ENCODE measurements around the gene SVOPL.

Gene SVOPL

GRCh38 chr7:138661069-138661635 is 40.0 kb downstream of the SVOPL start:
- no peak for DNase-seq (ENCODE audit: low read depth in 2 of 2)

DNA sequence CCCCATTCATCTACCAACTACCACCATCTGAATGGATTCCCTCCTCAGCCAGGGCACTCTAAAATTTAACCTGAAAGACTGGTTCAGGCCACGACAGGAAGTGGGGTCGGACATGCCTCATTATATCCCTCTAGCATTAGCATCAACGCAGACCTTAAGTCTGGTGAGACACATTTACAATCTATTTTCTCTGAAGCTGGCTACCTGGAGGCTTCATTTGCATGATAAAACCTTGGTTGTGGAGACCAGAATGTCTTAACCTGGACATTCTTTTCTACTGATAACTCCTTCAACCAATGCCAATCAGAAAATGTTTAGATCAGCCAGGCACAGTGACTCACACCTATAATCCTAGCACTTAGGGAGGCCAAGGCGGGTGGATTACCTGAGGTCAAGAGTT is 42.3 kb downstream of the SVOPL start:
- DNase-seq (ENCODE audit: low read depth in 2 of 2): no peak

GRCh38 chr7:138657854-138658386 is 43.2 kb downstream of the SVOPL start:
- DNase-seq (ENCODE audit: low read depth in 2 of 2): no peak

- no peak for DNase-seq (ENCODE audit: low read depth in 2 of 2)
Observed at GRCh38 chr7:138656952-138657351, 44.2 kb downstream of the SVOPL start.

DNA sequence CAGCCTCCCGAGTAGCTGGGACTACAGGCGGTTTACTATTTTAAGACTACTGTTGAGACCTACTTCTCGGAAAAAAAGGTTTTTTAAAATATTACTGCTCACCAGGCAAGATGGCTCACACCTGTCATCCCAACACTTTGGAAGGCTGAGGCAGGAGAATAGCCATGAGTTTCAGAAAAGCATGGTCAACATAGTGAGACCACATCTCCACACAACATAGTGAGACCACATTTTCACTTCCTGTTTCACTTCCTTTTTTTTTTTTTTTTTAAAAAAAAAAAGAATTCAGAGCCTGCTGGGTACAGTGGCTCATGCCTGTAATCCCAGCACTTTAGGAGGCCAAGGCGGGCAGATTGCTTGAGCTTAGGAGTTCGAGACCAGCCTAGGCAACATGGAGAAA is 46.5 kb downstream of the SVOPL start:
- no peak for DNase-seq (ENCODE audit: low read depth in 2 of 2)

DNA sequence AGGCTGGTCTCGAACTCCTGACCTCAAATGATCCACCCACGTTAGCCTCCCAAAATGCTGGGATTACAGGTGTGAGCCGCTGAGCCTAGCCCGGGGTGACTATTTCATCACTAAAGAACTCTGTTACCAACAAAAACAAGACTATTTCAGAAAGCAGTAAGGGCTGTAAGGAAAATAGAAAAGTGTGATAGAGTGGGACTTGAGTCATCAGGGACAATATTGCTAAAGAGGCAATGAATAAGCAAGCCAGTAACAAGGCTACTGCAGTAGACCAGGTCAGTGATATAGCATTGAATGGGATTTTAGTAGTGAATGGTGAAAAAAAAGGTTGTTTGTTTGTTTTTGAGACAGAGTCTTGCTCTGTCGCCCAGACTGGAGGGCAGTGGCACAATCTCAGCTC is 51.7 kb downstream of the SVOPL start:
- no peak for DNase-seq (ENCODE audit: low read depth in 2 of 2)

DNA sequence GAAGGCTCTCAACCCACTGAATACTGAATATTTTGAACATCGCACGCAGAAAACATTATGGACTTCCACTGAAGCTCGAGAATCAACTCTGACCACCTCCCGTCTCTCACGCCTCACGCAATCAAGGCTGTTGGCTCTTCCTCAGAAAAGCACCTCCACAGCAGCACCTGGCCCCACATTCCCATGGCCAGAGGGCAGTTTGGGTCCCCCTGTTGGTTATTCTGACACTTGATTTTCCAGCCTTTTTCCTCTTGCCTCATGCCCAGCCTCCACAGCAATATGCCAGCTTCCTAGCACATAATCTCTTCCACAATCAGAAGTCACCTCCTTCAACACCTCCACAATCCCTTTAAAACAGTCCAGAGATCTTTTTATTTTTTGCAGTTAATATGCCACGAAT is 55.9 kb downstream of the SVOPL start:
- DNase-seq (ENCODE audit: low read depth in 2 of 2): no peak

GRCh38 chr7:138632826-138633602 is 68.1 kb downstream of the SVOPL start:
- no peak for DNase-seq (ENCODE audit: low read depth in 2 of 2)

DNA sequence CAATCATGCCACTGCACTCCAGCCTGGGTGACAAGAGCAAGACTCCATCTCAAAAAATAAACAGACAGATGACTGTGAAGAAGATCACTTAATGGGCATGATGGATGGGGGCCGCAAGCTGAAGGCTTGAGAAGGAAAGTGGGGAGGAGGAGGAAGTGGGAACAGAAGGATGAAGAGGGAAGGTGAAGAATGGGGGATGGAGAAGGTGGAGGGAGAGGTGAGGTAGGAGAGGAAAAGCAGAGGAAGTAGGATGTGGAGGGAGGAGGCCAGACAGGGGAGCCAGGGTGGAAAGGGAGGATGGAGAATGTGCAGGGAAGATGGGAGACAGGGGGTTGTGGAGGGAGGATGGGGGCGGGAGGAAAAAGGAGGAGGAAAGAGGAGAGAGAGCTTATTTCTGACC is 68.8 kb downstream of the SVOPL start:
- DNase-seq (ENCODE audit: low read depth in 2 of 2): no peak

DNA sequence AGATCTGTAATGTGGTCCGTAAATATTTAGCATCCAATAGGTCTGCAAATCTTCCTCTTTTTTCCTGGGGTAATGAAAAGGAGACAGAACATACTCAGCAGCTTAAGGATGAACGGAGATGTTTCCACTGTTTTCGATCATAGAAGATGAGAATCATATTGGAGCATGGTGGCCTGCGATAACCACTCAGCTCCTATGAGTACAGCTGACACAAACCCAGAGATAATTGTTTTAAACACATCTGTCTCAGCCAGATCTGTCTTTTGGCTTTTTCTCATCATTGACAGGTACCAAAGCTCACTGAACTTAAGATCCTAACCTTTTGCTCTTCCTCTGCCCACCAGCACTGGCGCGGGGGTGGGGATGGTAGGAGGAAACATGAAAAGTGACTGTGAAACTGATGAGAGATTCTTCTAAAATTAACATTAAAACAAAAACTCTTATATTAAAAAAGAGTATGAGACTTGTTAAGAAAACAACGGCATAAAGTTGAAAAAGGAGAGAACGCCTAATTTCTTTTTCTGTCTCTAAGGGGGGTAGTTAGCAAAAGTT is 71.0 kb downstream of the SVOPL start:
- DNase-seq (ENCODE audit: low read depth in 2 of 2): no peak

DNA sequence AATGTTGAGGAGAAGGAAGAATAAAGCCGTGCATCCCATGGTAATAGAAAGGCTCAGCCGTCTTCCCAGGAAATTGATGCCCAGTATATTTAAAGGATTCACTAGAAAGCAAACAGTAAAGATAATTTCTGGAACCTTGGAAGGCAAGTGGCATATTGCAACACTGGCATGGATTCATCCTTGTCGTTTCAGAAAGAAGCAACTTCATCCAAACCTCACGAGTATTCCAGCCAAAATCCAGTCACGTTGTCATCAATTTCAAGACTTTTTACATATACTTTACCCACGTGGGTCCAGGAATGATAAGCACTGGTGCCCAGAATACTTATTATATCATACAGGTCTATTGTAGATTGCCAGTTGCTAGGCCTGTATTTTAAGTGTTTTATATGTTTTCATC is 73.8 kb downstream of the SVOPL start:
- no peak for DNase-seq (ENCODE audit: low read depth in 2 of 2)

DNA sequence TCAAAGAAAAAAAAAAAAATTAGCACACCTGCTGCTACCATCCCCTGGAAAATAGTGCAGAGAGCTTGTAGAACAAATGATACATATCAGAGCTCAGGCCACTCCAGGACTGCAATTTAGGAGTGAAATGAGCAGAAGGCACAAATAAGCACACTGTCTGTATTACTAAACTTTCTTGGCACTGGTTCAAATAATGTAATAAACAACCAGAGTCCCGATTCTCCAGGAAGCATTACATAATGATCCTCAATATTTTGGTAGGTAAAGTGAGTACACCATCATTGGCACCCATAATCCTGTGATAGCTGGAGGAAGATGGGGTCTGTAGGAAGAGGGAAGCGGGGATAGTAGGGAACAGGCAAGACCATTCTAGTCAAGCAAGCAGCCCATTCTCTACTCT is 74.3 kb downstream of the SVOPL start:
- no peak for DNase-seq (ENCODE audit: low read depth in 2 of 2)

DNA sequence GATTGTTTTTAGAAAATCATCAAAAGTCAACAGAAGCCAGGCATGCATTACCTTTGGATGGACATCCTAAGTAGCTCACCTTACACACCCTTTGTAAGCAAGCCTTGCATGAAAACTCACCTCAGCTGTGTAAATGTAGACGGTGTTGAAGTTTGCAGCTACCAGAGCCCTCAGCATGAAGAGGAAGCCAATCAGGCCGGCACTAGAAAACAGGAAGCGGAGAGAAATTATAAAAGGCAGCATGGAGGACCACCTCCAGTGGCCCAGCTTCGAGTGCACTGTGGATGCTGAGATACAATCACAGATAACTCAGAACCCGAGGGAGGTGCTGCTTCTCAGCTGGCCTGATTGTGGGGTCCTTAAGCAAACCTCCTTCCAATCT is 75.3 kb downstream of the SVOPL start:
- no peak for DNase-seq (ENCODE audit: low read depth in 2 of 2)

DNA sequence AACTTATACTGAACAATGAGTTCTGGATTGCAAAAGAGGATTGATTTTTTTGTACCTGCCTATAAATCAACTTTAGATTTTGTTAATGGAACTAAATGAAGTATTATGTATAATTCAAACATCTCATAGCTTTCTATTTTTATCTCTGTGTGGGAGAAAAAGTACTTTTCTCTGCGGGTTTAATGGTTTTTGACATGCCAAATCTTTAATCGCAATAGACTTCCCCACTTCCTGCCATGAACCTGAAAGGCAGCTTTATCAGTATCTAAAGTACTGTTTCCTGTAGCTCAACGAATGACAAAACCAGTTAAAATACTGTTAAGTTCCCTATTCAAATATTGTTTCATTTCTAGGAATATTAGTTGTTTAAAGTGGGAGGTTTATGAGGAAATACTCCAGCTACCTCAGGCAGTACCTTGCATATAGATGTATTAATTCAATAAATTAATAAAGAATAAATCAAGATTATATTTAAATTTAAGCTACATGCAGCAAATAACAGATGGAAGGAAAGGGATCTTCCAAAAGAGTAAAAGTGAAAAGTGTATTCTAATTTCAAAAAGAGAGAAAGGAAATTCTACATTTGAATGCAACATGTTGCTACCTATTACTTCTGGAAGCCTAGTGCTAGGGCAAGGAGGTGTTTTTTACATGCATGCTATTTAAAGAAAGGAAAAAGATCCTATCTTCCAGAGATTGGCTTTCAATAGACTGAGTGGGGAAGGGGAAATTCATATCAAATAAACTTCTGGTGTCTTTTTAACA is 75.9 kb downstream of the SVOPL start:
- no peak for DNase-seq (ENCODE audit: low read depth in 2 of 2)

GRCh38 chr7:138622841-138623240 is 78.3 kb downstream of the SVOPL start:
- DNase-seq (ENCODE audit: low read depth in 2 of 2): no peak

GRCh38 chr7:138618933-138619332 is 82.2 kb downstream of the SVOPL start:
- DNase-seq (ENCODE audit: low read depth in 2 of 2): no peak

DNA sequence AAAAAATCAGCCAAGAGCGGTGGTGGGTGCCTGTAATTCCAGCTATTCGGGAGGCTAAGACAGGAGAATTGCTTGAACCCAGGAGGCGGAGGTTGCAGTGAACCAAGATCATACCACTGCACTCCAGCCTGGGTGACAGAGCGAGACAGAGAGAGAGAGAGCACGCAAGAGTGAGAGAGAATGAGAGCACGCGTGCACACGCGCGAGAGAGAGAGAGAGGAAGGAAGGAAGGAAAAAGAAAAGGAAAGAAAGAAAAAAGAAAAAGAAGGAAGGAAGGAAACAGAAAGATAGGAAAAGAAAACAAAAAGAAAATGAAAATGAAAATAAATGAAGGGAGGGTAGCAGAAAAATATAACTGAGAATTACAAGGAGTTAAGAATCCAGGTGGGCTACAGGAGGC is 82.7 kb downstream of the SVOPL start:
- no peak for DNase-seq (ENCODE audit: low read depth in 2 of 2)

- no peak for DNase-seq (ENCODE audit: low read depth in 2 of 2)
Observed at GRCh38 chr7:138616085-138616484, 85.1 kb downstream of the SVOPL start.

- no peak for DNase-seq (ENCODE audit: low read depth in 2 of 2)
Observed at GRCh38 chr7:138613630-138614029, 87.5 kb downstream of the SVOPL start.

GRCh38 chr7:138610671-138611170 is 90.4 kb downstream of the SVOPL start:
- no peak for DNase-seq (ENCODE audit: low read depth in 2 of 2)

GRCh38 chr7:138608275-138608674 is 92.9 kb downstream of the SVOPL start:
- DNase-seq (ENCODE audit: low read depth in 2 of 2): no peak

All from stimulated activated CD8-positive, alpha-beta memory T cell treated with anti-CD3 and anti-CD28 coated beads, Interleukin-7, amount 100 ng/mL, for 1 hour (primary cell).